Gastroesophageal sphincter (tissue), 4 donors: ENCODE measurements around the gene KIF18A. TPM values are rescaled to one million over a fixed set of nuclear protein-coding genes. Genes with fewer than 3 reads are reported as not detected.

Experiments
- ATAC-seq: fragments of 150-250 bp; one replicate; pipeline ENCODE4 v1.9.1; 2016; ENCODE audit warnings: mild to moderate bottlenecking, moderate library complexity
- H3K27ac ChIP-seq, 4 donors: fragments of 200-600 bp; sonication (generic) in 3 of 4; 1 replicate in 3 of 4; 2 replicates in 1 of 4; pipeline ENCODE4 v1.5.1; 2016 to 2019
- H3K27me3 ChIP-seq: fragments of 200-600 bp; sonication (generic); one replicate; pipeline ENCODE4 v1.5.1; 2019
- H3K36me3 ChIP-seq, 2 donors: fragments of 200-600 bp; sonication (generic); one replicate each; pipeline ENCODE4 v1.5.1; 2019; ENCODE audit warnings: control low read depth in 1 of 2
- H3K4me1 ChIP-seq, 3 donors: fragments of 200-600 bp; sonication (generic); 1 replicate in 2 of 3; 2 replicates in 1 of 3; pipeline ENCODE4 v1.5.1; 2016 to 2019; ENCODE audit warnings: control low read depth in 2 of 3
- H3K4me3 ChIP-seq, 2 donors: fragments of 200-600 bp; sonication (generic); one replicate each; pipeline ENCODE4 v1.5.1; 2019; ENCODE audit warnings: mild to moderate bottlenecking in 1 of 2, moderate library complexity in 1 of 2
- H3K9me3 ChIP-seq, 3 donors: fragments of 200-600 bp; sonication (generic); one replicate each; pipeline ENCODE4 v1.5.1; 2017 to 2019; ENCODE audit warnings: control low read depth in 2 of 3
- CTCF ChIP-seq, 4 experiments: fragments of 200-600 bp in 2 of 4; fragments of 450-650 bp in 2 of 4; sonication (generic) in 1 of 4; IDR thresholded peaks; one replicate each; pipeline ENCODE4 v1.5.1; 2017 to 2019; ENCODE audit warnings: antibody characterized with exemption in 4 of 4, mild to moderate bottlenecking in 2 of 4, moderate library complexity in 2 of 4
- EP300 ChIP-seq: sonication (generic); formaldehyde crosslinking; IDR thresholded peaks from one replicate; pipeline ENCODE4 v1.6.1; 2017; ENCODE audit warnings: antibody characterized with exemption, mild to moderate bottlenecking
- POLR2A ChIP-seq, 2 donors: fragments of 450-650 bp; IDR thresholded peaks; one replicate each; pipeline ENCODE4 v1.6.1; 2017; ENCODE audit warnings: antibody characterized with exemption in 2 of 2, mild to moderate bottlenecking in 2 of 2, moderate library complexity in 1 of 2
- POLR2AphosphoS5 ChIP-seq: sonication (generic); formaldehyde crosslinking; IDR thresholded peaks from one replicate; pipeline ENCODE4 v1.6.1; 2017; ENCODE audit warnings: antibody characterized with exemption
- WGBS, 2 donors: methylation state at CpG; one replicate each; pipeline ENCODE4 v1.1.5; 2018; ENCODE audit warnings: low coverage in 1 of 2; 5-methylcytosine and 5-hydroxymethylcytosine counted together
- total RNA-seq, 4 donors: library from RNA; depleted of rRNA; stranded (reverse); fragments of >200 nt; gene quantifications; one replicate each; pipeline ENCODE4 v1.1.0, GENCODE V29; 2016

Gene KIF18A
- total RNA-seq, 4 donors from 2014 or later = 0.15 to 0.81 (median 0.59) TPM; not detected in 1

DNA sequence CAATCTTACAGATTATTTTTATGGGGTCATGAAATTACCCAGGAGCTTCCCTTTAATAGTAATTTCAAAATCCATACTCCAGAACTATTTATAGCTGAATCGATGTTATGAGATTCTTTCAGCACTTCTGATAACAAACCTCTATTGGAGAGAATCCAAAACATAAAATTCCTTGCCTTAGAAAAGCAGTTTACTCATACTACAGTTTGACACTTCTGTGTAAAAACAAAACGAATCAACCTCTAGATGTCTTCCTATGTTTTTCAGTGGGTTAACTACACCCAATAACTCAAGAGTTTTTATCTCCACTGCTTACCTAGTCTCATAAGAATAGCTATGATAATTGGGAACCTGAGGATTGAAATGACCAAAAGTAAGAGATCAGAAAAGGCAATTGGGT is 35.6 kb downstream of the KIF18A start:
- WGBS, 2 donors = 25 to 28% methylated on average over 2 of the region's 2 CpGs
- Histone ChIP-seq H3K36me3 (no peaks in the 10 kb centered on the region), H3K27me3 (no peaks in the 10 kb centered on the region), H3K27ac (no peak overlapping the region), H3K4me1 (no peaks in the 10 kb centered on the region), H3K9me3 (no peaks in the 10 kb centered on the region), H3K4me3 (no peak overlapping the region)
- no peak for TF ChIP-seq POLR2A (IDR thresholded peaks at IDR 0.05)
- TF ChIP-seq POLR2AphosphoS5 = no peak
- TF ChIP-seq CTCF (IDR thresholded peaks at IDR 0.05) = no peak
- no peak for TF ChIP-seq EP300
- ATAC-seq = no peak

GRCh38 chr11:28071305-28071704 is 36.7 kb downstream of the KIF18A start:
- 94% methylated on average over 1 of the region's 1 CpG for WGBS, 2 donors
- Histone ChIP-seq H3K4me1 (no peaks in the 10 kb centered on the region), H3K4me3 (no peak overlapping the region), H3K27ac (no peak overlapping the region), H3K9me3 (no peaks in the 10 kb centered on the region), H3K27me3 (no peaks in the 10 kb centered on the region), H3K36me3 (no peaks in the 10 kb centered on the region)
- no peak for ATAC-seq
- no peak for TF ChIP-seq CTCF (IDR thresholded peaks at IDR 0.05)

DNA sequence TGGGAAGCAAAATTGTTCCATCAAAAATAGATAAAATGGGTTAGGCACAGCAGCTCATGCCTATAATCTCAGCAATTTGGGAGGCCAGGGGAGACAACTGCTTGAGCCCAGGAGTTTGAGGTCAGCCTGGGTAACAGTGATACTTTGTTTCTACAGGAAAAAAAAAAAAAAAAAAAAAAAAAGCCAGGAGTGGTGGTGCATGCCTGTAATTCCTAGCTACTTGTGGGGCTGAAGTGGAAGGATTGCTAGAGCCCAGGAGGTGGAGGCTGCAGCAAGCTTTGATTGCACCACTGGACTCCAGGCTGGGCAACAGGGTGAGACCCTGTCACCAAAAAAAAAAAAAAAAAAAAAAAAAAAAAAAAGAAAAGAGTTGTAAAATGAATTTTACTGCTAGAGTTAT is 49.6 kb downstream of the KIF18A start:
- Histone ChIP-seq H3K4me3 (no peak overlapping the region), H3K27ac (no peak overlapping the region), H3K9me3 (no peaks in the 10 kb centered on the region), H3K36me3 (no peaks in the 10 kb centered on the region), H3K4me1 (no peaks in the 10 kb centered on the region), H3K27me3 (no peaks in the 10 kb centered on the region)
- ATAC-seq = no peak
- TF ChIP-seq POLR2A (IDR thresholded peaks at IDR 0.05) (no peak), POLR2AphosphoS5 (no peak), CTCF (IDR thresholded peaks at IDR 0.05) (no peak), EP300 (no peak)

DNA sequence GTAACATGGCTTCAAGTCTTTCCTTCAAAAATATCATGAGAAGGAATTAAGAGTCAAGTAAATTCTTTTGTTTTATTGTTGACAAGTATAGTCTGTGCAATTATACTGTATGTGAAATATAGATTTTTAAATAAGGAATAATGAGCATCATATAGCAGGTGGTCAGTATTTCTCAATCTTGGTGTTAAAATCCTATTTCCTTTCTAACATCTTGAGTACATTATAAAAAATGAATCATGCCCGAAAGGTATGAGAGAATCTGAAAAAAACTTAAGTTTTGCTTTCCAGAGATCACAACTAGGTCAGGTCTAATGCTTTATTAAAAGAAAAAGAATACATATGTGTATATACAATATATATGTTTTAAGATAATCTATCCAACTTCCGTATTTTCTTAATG is 53.1 kb downstream of the KIF18A start:
- ATAC-seq = no peak
- Histone ChIP-seq H3K36me3 (no peaks in the 10 kb centered on the region), H3K27ac (no peak overlapping the region), H3K9me3 (no peaks in the 10 kb centered on the region), H3K4me1 (no peaks in the 10 kb centered on the region), H3K4me3 (no peak overlapping the region), H3K27me3 (no peaks in the 10 kb centered on the region)
- TF ChIP-seq EP300 (no peak), CTCF (IDR thresholded peaks at IDR 0.05) (no peak), POLR2A (IDR thresholded peaks at IDR 0.05) (no peak), POLR2AphosphoS5 (no peak)
- 82 to 86% methylated on average over 2 of the region's 2 CpGs for WGBS, 2 donors

DNA sequence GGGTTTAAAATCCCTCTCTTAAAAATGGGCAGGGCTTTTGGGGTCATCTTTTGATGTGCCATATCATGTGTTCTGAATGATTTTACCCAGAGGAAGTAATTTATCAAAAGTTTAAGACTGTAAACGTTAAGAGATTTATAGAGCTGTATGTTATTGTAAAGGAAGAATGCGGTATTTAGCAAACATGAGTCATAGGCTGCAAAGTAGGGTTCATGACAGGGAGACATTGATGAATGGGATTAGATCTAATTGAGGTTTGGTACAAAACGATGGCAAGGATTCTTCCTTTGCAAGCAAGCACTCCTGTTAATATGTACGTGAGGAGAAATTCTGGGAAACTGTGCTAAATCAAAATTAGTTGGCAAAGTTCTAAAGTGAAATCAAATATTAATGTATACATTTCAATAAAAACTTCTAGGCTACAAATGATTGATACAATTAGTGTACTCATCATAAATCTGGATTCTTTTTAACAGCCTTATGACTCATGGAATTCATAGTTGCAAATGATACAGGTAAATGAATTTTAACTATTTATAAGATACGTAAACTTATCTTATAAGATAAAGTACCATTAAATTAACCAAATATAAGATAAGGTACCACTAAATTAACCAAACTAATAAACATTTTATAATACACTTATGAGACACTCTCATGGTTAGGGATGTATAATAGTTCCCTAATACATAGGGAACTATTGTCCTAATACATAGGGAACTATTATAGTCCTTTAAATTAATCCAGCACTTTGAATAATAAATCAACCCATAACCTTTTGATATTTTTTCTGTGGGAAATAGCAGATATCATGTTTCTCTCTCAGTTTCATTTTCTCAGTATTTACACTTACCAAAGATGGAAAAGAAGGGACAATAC is 58.4 kb downstream of the KIF18A start:
- H3K27ac ChIP-seq = no peak overlapping the region
- no peaks in the 10 kb centered on the region for H3K27me3 ChIP-seq
- WGBS, 2 donors = 52 to 70% methylated on average over 5 of the region's 5 CpGs
- H3K36me3 ChIP-seq = no peaks in the 10 kb centered on the region
- no peak for ATAC-seq
- H3K4me1 ChIP-seq = no peaks in the 10 kb centered on the region
- H3K4me3 ChIP-seq = no peak overlapping the region
- TF ChIP-seq POLR2A (IDR thresholded peaks at IDR 0.05) (no peak), EP300 (no peak), POLR2AphosphoS5 (no peak), CTCF (IDR thresholded peaks at IDR 0.05) (no peak)
- H3K9me3 ChIP-seq = no peaks in the 10 kb centered on the region
